ENCODE data around the gene LRP1B.

LRP1B gene

GRCh38 chr2:142069251-142069888 is 61.4 kb downstream of the LRP1B start:
- TF ChIP-seq REST (IDR thresholded peaks at IDR 0.05; ENCODE audit: insufficient read depth in 1 of 2, low read depth in 2 of 2, low read length in 2 of 2) (no peak), SIN3A (IDR thresholded peaks at IDR 0.05; ENCODE audit: borderline replicate concordance, insufficient read depth, low read length) (no peak), POLR2AphosphoS5 (IDR thresholded peaks at IDR 0.05; ENCODE audit: low read depth, low read length) (no peak), TAF1 (IDR thresholded peaks at IDR 0.05; ENCODE audit: borderline replicate concordance, insufficient read depth, low read length) (no peak), FOXP2 (optimal IDR thresholded peaks at IDR 0.05; ENCODE audit: borderline replicate concordance, extremely low read depth, extremely low read length, insufficient read depth) (no peak)

- TF ChIP-seq TAF1 (IDR thresholded peaks at IDR 0.05; ENCODE audit: borderline replicate concordance, insufficient read depth, low read length) (no peak), SIN3A (IDR thresholded peaks at IDR 0.05; ENCODE audit: borderline replicate concordance, insufficient read depth, low read length) (no peak), REST (IDR thresholded peaks at IDR 0.05; ENCODE audit: insufficient read depth in 1 of 2, low read depth in 2 of 2, low read length in 2 of 2) (no peak), POLR2AphosphoS5 (IDR thresholded peaks at IDR 0.05; ENCODE audit: low read depth, low read length) (no peak), FOXP2 (optimal IDR thresholded peaks at IDR 0.05; ENCODE audit: borderline replicate concordance, extremely low read depth, extremely low read length, insufficient read depth) (no peak)
Measured at GRCh38 chr2:142065700-142066099, 65.1 kb downstream of the LRP1B start.

- TF ChIP-seq POLR2AphosphoS5 (IDR thresholded peaks at IDR 0.05; ENCODE audit: low read depth, low read length): no peak
Measured at GRCh38 chr2:142065156-142065555, 65.7 kb downstream of the LRP1B start.

- TF ChIP-seq POLR2AphosphoS5 (IDR thresholded peaks at IDR 0.05; ENCODE audit: low read depth, low read length): no peak
- TF ChIP-seq REST (IDR thresholded peaks at IDR 0.05; ENCODE audit: insufficient read depth in 1 of 2, low read depth in 2 of 2, low read length in 2 of 2): no peak
- no peak for TF ChIP-seq SIN3A (IDR thresholded peaks at IDR 0.05; ENCODE audit: borderline replicate concordance, insufficient read depth, low read length)
Measured at GRCh38 chr2:142061733-142062132, 69.1 kb downstream of the LRP1B start.

GRCh38 chr2:142058149-142058548 is 72.7 kb downstream of the LRP1B start:
- TF ChIP-seq REST (IDR thresholded peaks at IDR 0.05; ENCODE audit: insufficient read depth in 1 of 2, low read depth in 2 of 2, low read length in 2 of 2): no peak
- no peak for TF ChIP-seq POLR2AphosphoS5 (IDR thresholded peaks at IDR 0.05; ENCODE audit: low read depth, low read length)
- no peak for TF ChIP-seq SIN3A (IDR thresholded peaks at IDR 0.05; ENCODE audit: borderline replicate concordance, insufficient read depth, low read length)
- TF ChIP-seq FOXP2 (optimal IDR thresholded peaks at IDR 0.05; ENCODE audit: borderline replicate concordance, extremely low read depth, extremely low read length, insufficient read depth): no peak
- no peak for TF ChIP-seq TAF1 (IDR thresholded peaks at IDR 0.05; ENCODE audit: borderline replicate concordance, insufficient read depth, low read length)

Data from PFSK-1 (cell line).